ENCODE measurements around the gene CDK18.

DNA sequence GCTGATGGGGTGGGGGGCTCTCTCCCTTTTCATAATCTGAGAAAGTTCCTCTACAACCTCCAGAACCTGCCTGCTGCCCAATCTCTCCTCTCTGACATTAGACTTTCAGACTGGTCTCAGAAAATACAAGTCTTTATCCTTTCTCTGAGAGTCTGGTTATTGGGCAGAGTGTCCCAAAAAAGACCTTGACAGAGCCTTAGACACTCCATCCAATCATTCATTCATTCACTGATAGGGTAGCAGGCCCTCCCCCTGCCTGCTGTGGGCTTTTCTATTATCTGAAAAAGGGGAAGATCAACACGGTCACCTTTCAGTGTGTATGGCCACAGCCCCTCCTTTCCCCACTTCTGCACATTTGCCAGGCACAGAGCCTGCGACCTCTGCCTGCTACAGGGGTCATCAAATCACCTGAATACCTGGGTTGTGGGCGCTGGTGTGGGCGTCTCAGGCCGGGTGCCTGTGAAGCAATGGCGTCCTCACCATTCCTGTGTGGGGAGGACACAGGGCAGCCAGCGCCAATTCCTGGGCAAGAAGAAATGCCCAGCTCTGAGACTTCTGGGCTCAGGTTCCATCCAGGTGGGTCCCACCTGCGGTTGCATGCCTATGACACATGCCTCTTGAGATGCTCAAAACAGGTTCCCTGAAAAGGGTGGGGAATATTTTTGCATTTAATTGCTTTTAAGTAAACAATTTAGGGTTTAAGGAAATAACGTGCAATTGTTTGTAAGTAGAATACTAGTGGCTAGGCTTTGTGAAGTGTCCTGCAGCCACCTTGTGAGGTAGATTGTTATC is 74.5 kb downstream of the CDK18 start:
- TF ChIP-seq, protein P1, sequence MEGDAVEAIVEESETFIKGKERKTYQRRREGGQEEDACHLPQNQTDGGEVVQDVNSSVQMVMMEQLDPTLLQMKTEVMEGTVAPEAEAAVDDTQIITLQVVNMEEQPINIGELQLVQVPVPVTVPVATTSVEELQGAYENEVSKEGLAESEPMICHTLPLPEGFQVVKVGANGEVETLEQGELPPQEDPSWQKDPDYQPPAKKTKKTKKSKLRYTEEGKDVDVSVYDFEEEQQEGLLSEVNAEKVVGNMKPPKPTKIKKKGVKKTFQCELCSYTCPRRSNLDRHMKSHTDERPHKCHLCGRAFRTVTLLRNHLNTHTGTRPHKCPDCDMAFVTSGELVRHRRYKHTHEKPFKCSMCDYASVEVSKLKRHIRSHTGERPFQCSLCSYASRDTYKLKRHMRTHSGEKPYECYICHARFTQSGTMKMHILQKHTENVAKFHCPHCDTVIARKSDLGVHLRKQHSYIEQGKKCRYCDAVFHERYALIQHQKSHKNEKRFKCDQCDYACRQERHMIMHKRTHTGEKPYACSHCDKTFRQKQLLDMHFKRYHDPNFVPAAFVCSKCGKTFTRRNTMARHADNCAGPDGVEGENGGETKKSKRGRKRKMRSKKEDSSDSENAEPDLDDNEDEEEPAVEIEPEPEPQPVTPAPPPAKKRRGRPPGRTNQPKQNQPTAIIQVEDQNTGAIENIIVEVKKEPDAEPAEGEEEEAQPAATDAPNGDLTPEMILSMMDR (IDR thresholded peaks at IDR 0.05; ENCODE audit: control extremely low read depth in 1 of 3, insufficient read depth in 1 of 3, low read depth in 1 of 3, low read length in 3 of 3): no peak
- TF ChIP-seq SUZ12 (IDR thresholded peaks at IDR 0.05; ENCODE audit: low read length) (no peak), POLR2A (IDR thresholded peaks at IDR 0.05; ENCODE audit: control extremely low read depth in 1 of 2, low read depth in 2 of 2, low read length in 2 of 2) (no peak), HDAC6 (IDR thresholded peaks at IDR 0.05; ENCODE audit: low read depth, low read length) (no peak), EP300 (IDR thresholded peaks at IDR 0.05; ENCODE audit: borderline replicate concordance in 1 of 2, low read depth in 2 of 2, low read length in 2 of 2) (no peak), POLR2AphosphoS5 (IDR thresholded peaks at IDR 0.05; ENCODE audit: low read depth, low read length) (no peak), EZH2 (IDR thresholded peaks at IDR 0.05; ENCODE audit: low read depth, low read length, severe bottlenecking) (no peak), RFX5 (IDR thresholded peaks at IDR 0.05; ENCODE audit: borderline replicate concordance, low read depth, low read length) (no peak), SIN3A (conservative IDR thresholded peaks at IDR 0.05 in 1 of 2, IDR thresholded peaks at IDR 0.05 in 1 of 2; ENCODE audit: low read depth in 1 of 2, low read length in 2 of 2) (no peak)
- TF ChIP-seq, protein P2, sequence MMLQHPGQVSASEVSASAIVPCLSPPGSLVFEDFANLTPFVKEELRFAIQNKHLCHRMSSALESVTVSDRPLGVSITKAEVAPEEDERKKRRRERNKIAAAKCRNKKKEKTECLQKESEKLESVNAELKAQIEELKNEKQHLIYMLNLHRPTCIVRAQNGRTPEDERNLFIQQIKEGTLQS (IDR thresholded peaks at IDR 0.05; ENCODE audit: insufficient read depth, low read depth, low read length): no peak
